Suprapubic skin (tissue), 3 donors: ENCODE data around the gene ZSWIM8.

Experiments
- CTCF ChIP-seq, 2 donors: fragments of 200-600 bp in 1 of 2; fragments of 450-650 bp in 1 of 2; sonication (generic) in 1 of 2; IDR thresholded peaks; one replicate each; pipeline ENCODE4 v1.5.1; 2016 to 2019; ENCODE audit warnings: antibody characterized with exemption in 2 of 2, mild to moderate bottlenecking in 1 of 2, moderate library complexity in 1 of 2
- POLR2A ChIP-seq, 2 donors: fragments of 450-650 bp; IDR thresholded peaks; one replicate each; pipeline ENCODE4 v1.6.1; 2017; ENCODE audit warnings: antibody characterized with exemption in 2 of 2, mild to moderate bottlenecking in 2 of 2, moderate library complexity in 2 of 2

GRCh38 chr10:73785721-73786511, 510 bp downstream of the ZSWIM8 start:
- TF ChIP-seq CTCF (IDR thresholded peaks at IDR 0.05) = no peak
- TF ChIP-seq POLR2A (IDR thresholded peaks at IDR 0.05) = no peak
